CD4-positive, alpha-beta T cell (primary cell): ENCODE data around the gene FMN1. TPM values are rescaled to one million over a fixed set of nuclear protein-coding genes. Genes with fewer than 3 reads are reported as not detected.

Experiments
- ATAC-seq: fragments of 200-7000 bp; cut with Tn5 transposase; one replicate; pipeline ENCODE4 v1.10.0; 2022; ENCODE audit warnings: mild to moderate bottlenecking; ENCODE audit not compliant: poor library complexity
- CTCF ChIA-PET: fragments of 350-600 bp; sonication (Branson Sonifier 250); formaldehyde crosslinking; loops from one replicate; lab custom pipeline; 2021; ENCODE audit warnings: antibody characterized with exemption, inconsistent platforms; lab: Charles Lee
- POLR2A ChIA-PET: fragments of 350-600 bp; sonication (Branson Sonifier 250); formaldehyde crosslinking; loops from one replicate; lab custom pipeline; 2021; ENCODE audit warnings: antibody characterized with exemption, inconsistent platforms; lab: Charles Lee
- DNase-seq, 14 experiments: peaks; one replicate each; pipeline ENCODE4 v3.0.0-alpha.2; 2013 to 2020; ENCODE audit warnings: mixed read lengths in 2 of 14
- H3K27ac ChIP-seq, 2 donors: one replicate each; pipeline versions ENCODE4 v1.5.1 to v1.7.0; 2013; ENCODE audit warnings: low read length in 2 of 2, low read depth in 1 of 2, mild to moderate bottlenecking in 1 of 2
- H3K27me3 ChIP-seq, 2 experiments: 1 replicate in 1 of 2; 2 replicates in 1 of 2; pipeline versions ENCODE4 v1.6.1 to v1.7.0; 2013; ENCODE audit warnings: low read length in 2 of 2, control low read depth in 1 of 2, mild to moderate bottlenecking in 1 of 2, moderate library complexity in 1 of 2; ENCODE audit not compliant: insufficient read depth in 2 of 2, control insufficient read depth in 1 of 2
- H3K36me3 ChIP-seq: one replicate; pipeline ENCODE4 v1.6.1; 2013; ENCODE audit warnings: low read length, control low read depth; ENCODE audit not compliant: insufficient read depth
- H3K4me1 ChIP-seq: one replicate; pipeline ENCODE4 v1.6.1; 2013; ENCODE audit warnings: low read length, control low read depth; ENCODE audit not compliant: insufficient read depth
- H3K4me3 ChIP-seq: one replicate; pipeline ENCODE4 v1.5.1; 2013; ENCODE audit warnings: mild to moderate bottlenecking, low read length, moderate library complexity
- H3K9me3 ChIP-seq, 2 experiments: 1 replicate in 1 of 2; 2 replicates in 1 of 2; pipeline versions ENCODE4 v1.6.1 to v1.7.0; 2013; ENCODE audit warnings: low read length in 2 of 2, mild to moderate bottlenecking in 2 of 2, control low read depth in 1 of 2, moderate library complexity in 1 of 2; ENCODE audit not compliant: control insufficient read depth in 1 of 2, insufficient read depth in 1 of 2
- H3K27ac Mint-ChIP-seq: one replicate; pipeline ENCODE4 v1.8.0; 2020; ENCODE audit warnings: mixed read lengths
- H3K27me3 Mint-ChIP-seq: one replicate; pipeline ENCODE4 v1.8.0; 2021; ENCODE audit warnings: mixed read lengths
- H3K36me3 Mint-ChIP-seq: one replicate; pipeline ENCODE4 v1.8.0; 2021; ENCODE audit warnings: low read depth, mixed read lengths
- H3K4me1 Mint-ChIP-seq: one replicate; pipeline ENCODE4 v1.8.0; 2021; ENCODE audit warnings: low read depth, mixed read lengths
- H3K4me3 Mint-ChIP-seq: one replicate; pipeline ENCODE4 v1.8.0; 2020; ENCODE audit warnings: mild to moderate bottlenecking, mixed read lengths
- H3K9me3 Mint-ChIP-seq: one replicate; pipeline ENCODE4 v1.8.0; 2020; ENCODE audit warnings: mixed read lengths
- intact Hi-C, 2 experiments: fragments of 100-400 bp; cut with DNase I in 1 of 2; cut with micrococcal nuclease in 1 of 2; formaldehyde crosslinking; loops; one replicate each; pipeline versions ENCODE4 v1.15.1 to v1.9.0; 2023 to 2025; cut with DNase I, micrococcal nuclease
- total RNA-seq, 174 experiments: library from RNA in 2 of 174; stranded (reverse) in 2 of 174; gene quantifications; one replicate each; pipeline ENCODE4 v1.2.3 and lab custom pipeline; 2021 to 2026
- TF ChIP-seq, protein P1 (sequence below): fragments of 200-600 bp; IDR thresholded peaks from one replicate; pipeline ENCODE4 v1.8.0; 2022; ENCODE audit warnings: antibody characterized with exemption, mild to moderate bottlenecking

Gene FMN1
- total RNA-seq, 2 experiments from 2014 or later = 0.39 to 0.55 TPM

DNA sequence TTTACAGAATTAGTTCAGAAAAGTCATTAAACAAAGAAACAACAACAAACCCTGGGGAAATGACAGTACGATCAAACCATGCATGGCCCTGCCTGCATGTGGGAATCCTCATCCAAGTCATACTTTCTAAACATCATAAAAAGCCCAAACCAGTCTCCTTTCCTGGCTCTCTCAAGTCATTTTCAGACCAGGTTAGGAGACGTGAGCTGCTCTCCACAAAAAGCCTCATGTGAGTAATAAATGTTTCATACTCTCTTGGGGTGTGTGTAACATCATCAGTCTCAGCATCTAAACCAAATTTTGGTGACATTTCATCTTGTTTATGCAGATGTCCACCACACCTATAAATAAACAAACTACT lies 457.8 kb downstream of the FMN1 start:
- POLR2A ChIA-PET = no interaction called here
- CTCF ChIA-PET = no interaction called here
- no peaks in the 10 kb centered on the region for H3K9me3 ChIP-seq
- Mint-ChIP-seq H3K9me3 (peaks cover 4% of the 10 kb centered on the region), H3K27me3 (peaks cover 21% of the 10 kb centered on the region), H3K4me1 (no peaks in the 10 kb centered on the region), H3K36me3 (no peaks in the 10 kb centered on the region), H3K4me3 (no peak overlapping the region), H3K27ac (no peak overlapping the region)
- H3K4me3 ChIP-seq = no peak overlapping the region
- no peak for DNase-seq
- H3K27me3 ChIP-seq = peaks cover 0 to 8% of the 10 kb centered on the region in 2 experiments
- no peak for ATAC-seq
- H3K27ac ChIP-seq = no peak overlapping the region
- no peaks in the 10 kb centered on the region for H3K4me1 ChIP-seq
- H3K36me3 ChIP-seq = no peaks in the 10 kb centered on the region
- intact Hi-C loops = no loop called here
- TF ChIP-seq, protein P1, sequence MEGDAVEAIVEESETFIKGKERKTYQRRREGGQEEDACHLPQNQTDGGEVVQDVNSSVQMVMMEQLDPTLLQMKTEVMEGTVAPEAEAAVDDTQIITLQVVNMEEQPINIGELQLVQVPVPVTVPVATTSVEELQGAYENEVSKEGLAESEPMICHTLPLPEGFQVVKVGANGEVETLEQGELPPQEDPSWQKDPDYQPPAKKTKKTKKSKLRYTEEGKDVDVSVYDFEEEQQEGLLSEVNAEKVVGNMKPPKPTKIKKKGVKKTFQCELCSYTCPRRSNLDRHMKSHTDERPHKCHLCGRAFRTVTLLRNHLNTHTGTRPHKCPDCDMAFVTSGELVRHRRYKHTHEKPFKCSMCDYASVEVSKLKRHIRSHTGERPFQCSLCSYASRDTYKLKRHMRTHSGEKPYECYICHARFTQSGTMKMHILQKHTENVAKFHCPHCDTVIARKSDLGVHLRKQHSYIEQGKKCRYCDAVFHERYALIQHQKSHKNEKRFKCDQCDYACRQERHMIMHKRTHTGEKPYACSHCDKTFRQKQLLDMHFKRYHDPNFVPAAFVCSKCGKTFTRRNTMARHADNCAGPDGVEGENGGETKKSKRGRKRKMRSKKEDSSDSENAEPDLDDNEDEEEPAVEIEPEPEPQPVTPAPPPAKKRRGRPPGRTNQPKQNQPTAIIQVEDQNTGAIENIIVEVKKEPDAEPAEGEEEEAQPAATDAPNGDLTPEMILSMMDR = no peak

DNA sequence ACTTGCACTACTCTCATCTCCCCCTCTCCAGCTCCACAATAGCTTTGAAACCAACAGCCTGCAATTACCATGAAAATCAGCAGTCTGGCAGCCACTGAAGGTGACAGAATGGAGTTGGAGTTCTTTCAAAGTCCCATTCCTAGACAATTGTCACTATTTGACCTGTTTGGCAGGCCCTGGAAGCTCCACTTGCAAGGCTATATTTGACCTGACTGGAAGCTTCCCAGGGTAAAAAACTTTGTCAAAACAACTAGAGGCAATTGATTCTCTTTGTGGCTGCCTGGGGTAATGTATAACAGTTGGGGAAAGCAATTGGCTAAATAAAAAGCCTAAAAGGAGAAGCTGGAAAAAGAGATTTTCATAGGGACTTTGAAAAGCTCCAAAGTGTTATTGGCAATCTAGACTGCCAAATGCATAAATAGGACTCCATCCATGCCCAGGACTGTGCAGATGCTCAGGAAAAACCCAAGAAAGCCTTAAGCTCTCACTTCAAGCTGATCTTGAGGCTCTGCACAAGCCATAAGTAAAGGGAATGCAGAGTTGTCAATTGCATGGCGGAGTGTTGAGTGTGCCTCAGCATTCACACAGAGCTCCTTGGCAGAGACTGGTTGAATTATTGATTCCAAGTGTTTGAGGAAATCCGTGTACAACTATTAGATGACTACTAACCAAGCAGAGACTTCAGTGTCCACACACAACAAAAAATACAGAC lies 458.4 kb downstream of the FMN1 start:
- Histone ChIP-seq H3K9me3 (no peaks in the 10 kb centered on the region), H3K4me3 (no peak overlapping the region), H3K27me3 (peaks cover 3 to 10% of the 10 kb centered on the region in 2 experiments), H3K4me1 (no peaks in the 10 kb centered on the region), H3K36me3 (no peaks in the 10 kb centered on the region), H3K27ac (no peak overlapping the region)
- DNase-seq (no peak), ATAC-seq (no peak)
- Mint-ChIP-seq H3K27ac (no peak overlapping the region), H3K4me1 (no peaks in the 10 kb centered on the region), H3K27me3 (peaks cover 27% of the 10 kb centered on the region), H3K9me3 (peaks cover 4% of the 10 kb centered on the region), H3K36me3 (no peaks in the 10 kb centered on the region), H3K4me3 (no peak overlapping the region)
- POLR2A ChIA-PET = no interaction called here
- CTCF ChIA-PET = no interaction called here
- intact Hi-C loops = no loop called here
- TF ChIP-seq, protein P1 = no peak

DNA sequence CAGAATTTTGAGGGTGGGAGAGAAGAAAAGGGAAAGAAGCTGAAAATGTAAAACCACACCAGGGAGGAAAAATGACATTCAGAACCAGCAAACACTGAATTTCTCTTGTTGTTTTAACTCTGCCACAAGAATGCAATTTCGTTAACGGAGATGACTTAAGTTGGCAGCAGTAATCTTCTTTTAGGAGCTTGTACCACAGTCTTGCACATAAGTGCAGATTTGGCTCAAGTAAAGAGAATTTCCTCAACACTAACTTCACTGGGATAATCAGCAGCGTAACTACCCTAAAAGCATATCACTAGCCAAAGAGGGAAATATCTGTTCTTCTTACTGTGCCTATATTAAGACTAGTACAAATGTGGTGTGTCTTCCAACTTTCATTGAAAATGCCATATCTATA lies 461.2 kb downstream of the FMN1 start:
- ChIA-PET CTCF (no interaction called here), POLR2A (no interaction called here)
- H3K9me3 Mint-ChIP-seq = no peaks in the 10 kb centered on the region
- Histone ChIP-seq H3K4me1 (no peaks in the 10 kb centered on the region), H3K27me3 (peaks cover 4 to 10% of the 10 kb centered on the region in 2 experiments), H3K9me3 (peaks cover 0 to 6% of the 10 kb centered on the region in 2 experiments), H3K27ac (no peak overlapping the region), H3K4me3 (no peak overlapping the region), H3K36me3 (no peaks in the 10 kb centered on the region)
- H3K4me3 Mint-ChIP-seq = no peak overlapping the region
- TF ChIP-seq, protein P1 = no peak
- no peak overlapping the region for H3K27ac Mint-ChIP-seq
- ATAC-seq = no peak
- peaks cover 42% of the 10 kb centered on the region for H3K27me3 Mint-ChIP-seq
- no peaks in the 10 kb centered on the region for H3K36me3 Mint-ChIP-seq
- DNase-seq = no peak
- no peaks in the 10 kb centered on the region for H3K4me1 Mint-ChIP-seq
- intact Hi-C loops = no loop called here
